Transverse colon (tissue), 4 donors: ENCODE measurements around the gene PRR5L. TPM values are rescaled to one million over a fixed set of nuclear protein-coding genes. Genes with fewer than 3 reads are reported as not detected.
A peak's percentile ranks its signal among the peaks of the same experiment; 100 is the strongest.
"Not testable (repeated sequence)": the region's sequence is repeated elsewhere in the genome, so short reads cannot be mapped to it uniquely, and the experiment has no call there.

Source experiments
- DNase-seq: peaks from one replicate; pipeline ENCODE4 v3.0.0-alpha.2; 2019
- H3K27ac ChIP-seq, 4 donors: fragments of 200-600 bp; sonication (generic); 2 replicates each; pipeline ENCODE4 v1.5.1; 2016 to 2018; ENCODE audit warnings: inconsistent platforms in 4 of 4
- H3K27me3 ChIP-seq: fragments of 200-600 bp; sonication (generic); 2 replicates; pipeline ENCODE4 v1.5.1; 2017; ENCODE audit warnings: inconsistent platforms
- H3K36me3 ChIP-seq, 4 donors: fragments of 200-600 bp; sonication (generic); 2 replicates each; pipeline ENCODE4 v1.5.1; 2017 to 2019; ENCODE audit warnings: inconsistent platforms in 4 of 4
- H3K4me1 ChIP-seq, 4 donors: fragments of 200-600 bp; sonication (generic); 2 replicates each; pipeline ENCODE4 v1.5.1; 2017 to 2020; ENCODE audit warnings: inconsistent platforms in 4 of 4
- H3K4me3 ChIP-seq, 4 donors: fragments of 200-600 bp; sonication (generic); 1 replicate in 1 of 4; 2 replicates in 3 of 4; pipeline versions ENCODE4 v1.5.1 to v1.6.1; 2017 to 2019; ENCODE audit warnings: inconsistent platforms in 4 of 4
- H3K9me3 ChIP-seq, 2 donors: fragments of 200-600 bp; sonication (generic); 2 replicates each; pipeline ENCODE4 v1.5.1; 2017 to 2019; ENCODE audit warnings: inconsistent platforms in 2 of 2
- EP300 ChIP-seq: sonication (generic); formaldehyde crosslinking; IDR thresholded peaks from one replicate; pipeline ENCODE4 v1.6.1; 2017; ENCODE audit warnings: antibody characterized with exemption, low read depth
- POLR2A ChIP-seq: fragments of 450-650 bp; IDR thresholded peaks from one replicate; pipeline ENCODE4 v1.6.1; 2016; ENCODE audit warnings: antibody characterized with exemption, mild to moderate bottlenecking, moderate library complexity
- POLR2AphosphoS5 ChIP-seq, 3 donors: sonication (generic); formaldehyde crosslinking; IDR thresholded peaks; one replicate each; pipeline ENCODE4 v1.6.1; 2016; ENCODE audit warnings: antibody characterized with exemption in 3 of 3
- WGBS, 2 donors: methylation state at CpG; one replicate each; pipeline ENCODE4 v1.1.5; 2018; ENCODE audit warnings: low coverage in 1 of 2; 5-methylcytosine and 5-hydroxymethylcytosine counted together
- in situ Hi-C, 4 donors: fragments of 200-750 bp; cut with MboI; loops; one replicate each; pipeline versions ENCODE4 v1.15.0 to v1.15.1; 2017; ENCODE audit warnings: low sequenced_read_pairs in 3 of 4, low pct_ligation_motif_present in 1 of 4, low pct_unique_long_range_greater_than_20kb in 1 of 4
- intact Hi-C: fragments of 100-400 bp; cut with DNase I; formaldehyde crosslinking; loops from one replicate; pipeline ENCODE4 v1.15.1; 2023; ENCODE audit warnings: low total_unique reads
- total RNA-seq, 4 donors: library from RNA; depleted of rRNA; stranded (reverse); fragments of >200 nt; gene quantifications; one replicate each; pipeline ENCODE4 v1.1.0, GENCODE V29; 2016
- TF ChIP-seq, protein P1 (sequence below), 5 experiments: fragments of 200-600 bp in 3 of 5; fragments of 450-650 bp in 2 of 5; sonication (generic) in 3 of 5; IDR thresholded peaks; 1 replicate in 2 of 5; 2 replicates in 3 of 5; pipeline ENCODE4 v1.5.1; 2016 to 2017; ENCODE audit warnings: antibody characterized with exemption in 5 of 5, inconsistent platforms in 3 of 5, mild to moderate bottlenecking in 2 of 5, moderate library complexity in 1 of 5

PRR5L gene
- total RNA-seq, 4 donors from 2014 or later: 203 to 418 (median 251) TPM

DNA sequence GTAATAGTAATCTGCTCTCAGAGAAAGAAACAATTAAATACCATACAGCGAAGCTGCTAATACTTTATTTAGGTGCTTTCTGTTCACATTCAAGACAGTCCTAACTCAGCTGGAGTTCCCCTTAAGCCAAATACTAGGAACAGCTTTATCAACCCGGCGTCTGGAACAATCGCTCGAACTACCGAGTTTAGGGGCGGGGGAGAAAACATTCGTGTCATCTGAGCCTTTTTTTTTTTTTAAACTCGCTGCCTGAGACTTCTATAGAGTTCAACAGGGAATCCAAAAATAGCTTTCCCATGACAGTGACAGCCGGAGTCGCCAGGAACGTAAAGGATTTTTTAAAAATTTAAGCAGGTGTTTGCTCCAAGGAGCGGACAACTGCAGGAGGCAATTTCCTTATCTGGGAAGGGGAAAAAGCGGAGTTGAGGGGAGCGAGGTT, 213.1 kb downstream of the PRR5L start:
- H3K27ac ChIP-seq: peak overlapping the region; percentile 86 to 92 (median 87)
- H3K27me3 ChIP-seq: no peaks in the 10 kb centered on the region
- peaks cover 0 to 23% (median 10%) of the 10 kb centered on the region in 4 donors for H3K4me1 ChIP-seq
- intact Hi-C loops: no loop called here
- DNase-seq: no peak
- TF ChIP-seq POLR2AphosphoS5 (IDR thresholded peaks at IDR 0.05) (no peak), EP300 (no peak), POLR2A (no peak)
- TF ChIP-seq, protein P1, sequence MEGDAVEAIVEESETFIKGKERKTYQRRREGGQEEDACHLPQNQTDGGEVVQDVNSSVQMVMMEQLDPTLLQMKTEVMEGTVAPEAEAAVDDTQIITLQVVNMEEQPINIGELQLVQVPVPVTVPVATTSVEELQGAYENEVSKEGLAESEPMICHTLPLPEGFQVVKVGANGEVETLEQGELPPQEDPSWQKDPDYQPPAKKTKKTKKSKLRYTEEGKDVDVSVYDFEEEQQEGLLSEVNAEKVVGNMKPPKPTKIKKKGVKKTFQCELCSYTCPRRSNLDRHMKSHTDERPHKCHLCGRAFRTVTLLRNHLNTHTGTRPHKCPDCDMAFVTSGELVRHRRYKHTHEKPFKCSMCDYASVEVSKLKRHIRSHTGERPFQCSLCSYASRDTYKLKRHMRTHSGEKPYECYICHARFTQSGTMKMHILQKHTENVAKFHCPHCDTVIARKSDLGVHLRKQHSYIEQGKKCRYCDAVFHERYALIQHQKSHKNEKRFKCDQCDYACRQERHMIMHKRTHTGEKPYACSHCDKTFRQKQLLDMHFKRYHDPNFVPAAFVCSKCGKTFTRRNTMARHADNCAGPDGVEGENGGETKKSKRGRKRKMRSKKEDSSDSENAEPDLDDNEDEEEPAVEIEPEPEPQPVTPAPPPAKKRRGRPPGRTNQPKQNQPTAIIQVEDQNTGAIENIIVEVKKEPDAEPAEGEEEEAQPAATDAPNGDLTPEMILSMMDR (IDR thresholded peaks at IDR 0.05): no peak
- no peaks in the 10 kb centered on the region for H3K9me3 ChIP-seq
- no peaks in the 10 kb centered on the region for H3K36me3 ChIP-seq
- 0 to 1% methylated on average over 9 to 15 of the region's 15 CpGs for WGBS, 2 donors
- peak overlapping the region; percentile 68 to 93 (median 69) for H3K4me3 ChIP-seq
- in situ Hi-C loops: no loop called here

DNA sequence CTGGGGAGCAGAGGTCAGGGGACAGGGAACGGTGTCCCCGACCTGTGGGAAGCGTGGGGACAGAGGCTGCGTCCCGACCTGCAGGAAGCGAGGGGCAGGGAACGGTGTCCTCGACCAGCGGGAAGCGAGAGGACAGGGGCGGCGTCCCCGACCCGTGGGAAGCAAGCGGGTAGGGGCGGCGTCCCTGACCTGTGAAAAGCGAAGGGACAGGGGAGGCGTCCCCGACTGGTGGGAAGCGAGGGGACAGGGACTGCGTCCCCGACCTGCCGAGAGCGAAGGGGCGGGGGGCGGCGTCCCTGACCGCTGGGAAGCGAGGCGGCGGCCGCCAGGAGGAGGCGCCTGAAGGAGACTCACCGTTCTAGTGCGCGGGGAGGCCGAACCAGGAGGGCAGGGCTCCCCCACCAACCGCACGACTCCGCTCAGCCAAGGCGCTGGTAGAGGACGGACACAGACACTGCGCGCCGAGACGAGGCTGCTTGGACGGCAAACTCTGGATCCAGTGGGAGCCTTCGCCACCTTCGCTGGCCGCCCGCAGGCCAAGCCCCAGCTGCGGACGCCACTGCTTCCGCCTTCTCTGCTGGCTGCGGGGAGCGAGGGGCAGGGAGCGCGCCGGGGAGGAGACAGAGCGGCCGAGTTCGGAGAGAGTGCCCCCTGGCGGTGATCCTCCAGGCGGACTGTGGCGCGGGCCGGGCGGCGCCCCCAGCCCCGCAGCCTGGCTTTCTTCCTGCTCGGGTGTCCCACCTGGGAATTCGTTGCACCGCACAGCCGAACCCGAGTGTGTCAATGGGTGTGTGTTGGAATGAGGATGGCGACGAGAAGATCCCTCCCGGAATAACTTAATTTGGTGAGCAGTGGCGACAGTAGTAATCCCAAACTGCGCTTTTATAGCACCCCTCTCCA, 213.9 kb downstream of the PRR5L start, which contains the start of gene TRAF6:
Gene TRAF6 (minus strand): TSS at position 579 of the 900 bp plus-strand sequence. CDS start 8,757 bp downstream, outside the sequence.
- Histone ChIP-seq H3K27ac (peak within 1 kb of the TSS; percentile 86 to 92 (median 87)), H3K36me3 (no peaks in the 10 kb centered on the region), H3K9me3 (no peaks in the 10 kb centered on the region), H3K4me1 (peaks cover 0 to 23% (median 10%) of the 10 kb centered on the region in 4 donors), H3K27me3 (no peaks in the 10 kb centered on the region), H3K4me3 (peak within 1 kb of the TSS; percentile 68 to 93 (median 69))
- WGBS, 2 donors: 0 to 1% methylated on average over 2 to 81 of the region's 81 CpGs
- DNase-seq: peak; percentile 91
- TF ChIP-seq EP300 (no peak), POLR2AphosphoS5 (IDR thresholded peaks at IDR 0.05) (peak; percentile 95 to 98 (median 96)), POLR2A (peak; percentile 95)
- TF ChIP-seq, protein P1 (IDR thresholded peaks at IDR 0.05): peak; percentile 87 to 96 (median 93)
- in situ Hi-C loops: no loop called here
- intact Hi-C loops: no loop called here

DNA sequence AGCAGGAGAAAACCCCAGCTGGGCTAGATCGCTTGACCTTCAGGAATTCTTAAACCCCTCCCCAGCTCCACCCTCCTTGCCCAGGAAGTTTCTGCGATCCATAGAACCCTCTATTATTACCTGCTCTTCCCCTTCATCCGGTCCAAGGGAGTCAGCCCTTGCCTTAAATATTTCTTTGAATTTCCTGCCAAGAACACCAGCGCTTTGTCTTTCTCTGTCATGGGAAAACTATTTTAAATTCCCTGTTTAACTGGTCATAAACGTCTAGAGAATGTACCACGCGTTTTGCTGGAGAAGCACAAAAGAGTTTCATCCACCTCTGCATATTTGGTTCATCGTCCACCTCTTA, 214.5 kb downstream of the PRR5L start:
- TF ChIP-seq EP300: no peak
- TF ChIP-seq, protein P1 (IDR thresholded peaks at IDR 0.05): no peak
- TF ChIP-seq POLR2AphosphoS5 (IDR thresholded peaks at IDR 0.05): no peak
- TF ChIP-seq POLR2A: no peak
- intact Hi-C loops (no loop called here), in situ Hi-C loops (no loop called here)
- Histone ChIP-seq H3K27ac (peak overlapping the region; percentile 86 to 92 (median 87)), H3K4me1 (peaks cover 0 to 23% (median 10%) of the 10 kb centered on the region in 4 donors), H3K36me3 (no peaks in the 10 kb centered on the region), H3K27me3 (no peaks in the 10 kb centered on the region), H3K4me3 (peak overlapping the region; percentile 68 to 93 (median 69)), H3K9me3 (no peaks in the 10 kb centered on the region)
- 9 to 13% methylated on average over 7 to 8 of the region's 8 CpGs for WGBS, 2 donors
- DNase-seq: no peak

DNA sequence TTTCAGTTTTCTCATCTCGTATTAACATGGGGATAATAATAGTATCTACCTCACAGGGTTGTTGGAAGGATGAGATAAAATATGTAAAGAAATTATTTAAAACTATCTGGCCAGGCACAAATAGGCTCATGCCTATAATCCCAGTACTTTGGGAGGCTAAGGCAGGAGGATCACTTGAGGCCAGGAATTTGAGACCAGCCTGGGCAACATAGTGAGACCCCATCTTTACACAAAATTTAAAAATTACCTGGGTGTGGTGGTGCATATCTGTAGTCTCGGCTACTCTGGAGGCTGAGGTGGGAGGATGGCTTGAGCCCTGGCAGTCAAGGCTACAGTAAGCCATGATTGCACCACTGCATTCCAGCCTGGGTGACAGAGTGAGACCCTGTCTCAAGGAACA, 215.0 kb downstream of the PRR5L start:
- 68 to 77% methylated on average over 2 of the region's 2 CpGs for WGBS, 2 donors
- H3K9me3 ChIP-seq, DNase-seq, intact Hi-C loops, in situ Hi-C loops, H3K27me3 ChIP-seq, H3K36me3 ChIP-seq: not testable (repeated sequence)
- Histone ChIP-seq H3K4me3 (peak overlapping the region in 1 of 4 donors; percentile 69), H3K27ac (peak overlapping the region in 1 of 4 donors; percentile 87), H3K4me1 (peaks cover 0 to 23% (median 10%) of the 10 kb centered on the region in 4 donors)
